Measurements from ENCODE around the gene UBASH3B.
A peak's percentile ranks its signal among the peaks of the same experiment; 100 is the strongest.

The UBASH3B gene

DNA sequence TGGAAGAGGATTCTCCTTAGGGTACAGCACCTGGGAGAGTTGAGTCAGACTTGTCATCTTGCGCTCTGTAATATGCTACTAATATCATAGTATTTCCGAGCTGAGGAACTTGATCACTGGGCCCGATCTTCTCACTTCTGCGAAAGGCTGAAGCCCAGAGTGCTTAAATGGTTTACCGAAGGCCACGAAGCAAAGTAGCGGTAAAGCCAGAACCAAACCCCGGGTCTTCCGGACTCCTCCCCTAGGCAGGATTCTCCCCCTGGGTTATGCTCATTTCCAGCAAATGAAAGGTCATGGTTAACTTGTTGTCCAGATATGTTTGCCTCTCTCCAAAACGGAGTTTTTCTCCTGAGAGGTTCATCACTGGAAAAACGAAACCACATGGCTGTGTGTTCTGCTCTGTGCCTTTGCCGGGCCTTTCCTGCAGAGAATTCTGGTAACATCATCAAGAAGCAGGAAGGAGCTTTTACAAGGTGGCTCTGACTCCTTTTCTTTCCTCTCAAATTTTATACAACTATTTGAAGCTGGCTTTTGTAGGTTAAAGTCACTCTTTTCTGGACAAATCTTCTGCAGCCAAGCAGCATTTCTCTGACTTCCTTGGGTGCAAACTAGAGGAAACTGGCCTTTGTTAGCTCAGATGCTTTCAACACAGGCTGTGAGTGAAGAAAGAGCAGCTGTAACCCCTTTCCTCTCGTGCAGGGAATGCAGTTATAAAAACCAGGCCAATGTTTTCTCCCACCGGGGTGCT, 35.5 kb downstream of the UBASH3B start:
- Histone ChIP-seq H3K9ac (ENCODE audit: low read depth in 1 of 2, low read length in 2 of 2) (peak overlapping the region in 1 of 2 donors; percentile 47), H3K9me3 (ENCODE audit: control insufficient read depth in 2 of 2, low read length in 2 of 2) (no peaks in the 10 kb centered on the region), H3K27me3 (ENCODE audit: control insufficient read depth in 2 of 2, insufficient read depth in 2 of 2, low read length in 2 of 2) (no peaks in the 10 kb centered on the region), H3K4me3 (ENCODE audit: low read length in 2 of 2) (peak overlapping the region in 1 of 2 donors; percentile 46), H3K27ac (ENCODE audit: low read depth in 2 of 2, low read length in 2 of 2) (peak overlapping the region in 1 of 2 donors; percentile 65), H3K36me3 (ENCODE audit: control insufficient read depth in 2 of 2, insufficient read depth in 2 of 2, low read length in 2 of 2) (no peaks in the 10 kb centered on the region), H3K4me1 (ENCODE audit: control insufficient read depth in 2 of 2, insufficient read depth in 2 of 2, low read length in 2 of 2) (peaks cover 0 to 3% of the 10 kb centered on the region in 2 donors)

DNA sequence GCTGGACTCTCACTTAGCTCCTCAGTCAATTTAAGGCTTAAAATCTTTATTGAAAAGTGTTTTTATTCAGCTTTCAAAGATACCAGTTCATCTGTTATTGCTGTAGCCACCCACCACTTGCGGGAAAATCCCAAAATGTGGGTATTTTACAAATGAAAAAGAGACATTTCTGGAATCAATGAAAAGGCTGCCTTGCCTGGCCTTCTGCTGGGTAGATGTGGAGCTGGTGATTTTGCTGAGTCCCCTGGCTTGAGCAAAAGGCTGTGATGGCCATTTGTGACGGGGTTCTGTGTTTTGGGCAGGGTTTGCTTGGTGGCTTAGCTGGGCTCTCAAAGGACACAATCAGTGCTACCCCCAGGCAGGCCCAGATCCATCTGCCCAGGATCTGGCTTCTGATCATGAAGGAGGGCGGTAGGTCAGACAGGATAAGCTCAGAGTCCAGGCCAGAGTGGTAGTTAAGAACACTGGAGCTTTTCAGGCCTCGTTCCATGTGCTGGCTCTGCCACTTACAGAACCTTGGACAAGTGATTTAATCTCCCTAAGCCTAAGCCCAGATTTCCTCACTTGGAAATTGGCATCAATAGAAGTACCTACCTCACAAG, 36.1 kb downstream of the UBASH3B start:
- H3K36me3 ChIP-seq (ENCODE audit: control insufficient read depth in 2 of 2, insufficient read depth in 2 of 2, low read length in 2 of 2) = no peaks in the 10 kb centered on the region
- no peaks in the 10 kb centered on the region for H3K9me3 ChIP-seq (ENCODE audit: control insufficient read depth in 2 of 2, low read length in 2 of 2)
- no peak overlapping the region for H3K4me3 ChIP-seq (ENCODE audit: low read length in 2 of 2)
- peak overlapping the region in 1 of 2 donors; percentile 34 for H3K27ac ChIP-seq (ENCODE audit: low read depth in 2 of 2, low read length in 2 of 2)
- no peak overlapping the region for H3K9ac ChIP-seq (ENCODE audit: low read depth in 1 of 2, low read length in 2 of 2)
- peaks cover 0 to 3% of the 10 kb centered on the region in 2 donors for H3K4me1 ChIP-seq (ENCODE audit: control insufficient read depth in 2 of 2, insufficient read depth in 2 of 2, low read length in 2 of 2)
- H3K27me3 ChIP-seq (ENCODE audit: control insufficient read depth in 2 of 2, insufficient read depth in 2 of 2, low read length in 2 of 2) = no peaks in the 10 kb centered on the region

DNA sequence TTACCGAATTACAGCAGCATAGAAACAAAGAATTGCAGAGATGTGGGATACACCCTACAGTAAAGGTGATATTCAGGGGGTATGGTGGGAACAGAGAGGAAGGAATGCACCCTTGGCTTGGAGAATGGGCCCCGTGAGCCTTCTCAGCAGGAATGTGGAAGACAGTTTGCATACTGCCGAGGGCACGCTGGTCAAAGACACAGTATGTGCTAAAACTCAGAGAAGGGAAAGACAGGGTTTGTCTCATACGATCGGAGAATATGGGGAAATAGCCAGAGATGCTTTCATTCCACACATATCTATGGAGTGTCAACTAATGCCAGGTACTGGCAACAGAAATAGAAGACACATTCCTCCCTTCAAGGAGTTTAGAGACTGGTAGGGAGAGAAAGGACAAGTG, 36.9 kb downstream of the UBASH3B start:
- Histone ChIP-seq H3K9me3 (ENCODE audit: control insufficient read depth in 2 of 2, low read length in 2 of 2) (no peaks in the 10 kb centered on the region), H3K4me1 (ENCODE audit: control insufficient read depth in 2 of 2, insufficient read depth in 2 of 2, low read length in 2 of 2) (peaks cover 0 to 3% of the 10 kb centered on the region in 2 donors), H3K27ac (ENCODE audit: low read depth in 2 of 2, low read length in 2 of 2) (no peak overlapping the region), H3K27me3 (ENCODE audit: control insufficient read depth in 2 of 2, insufficient read depth in 2 of 2, low read length in 2 of 2) (no peaks in the 10 kb centered on the region), H3K9ac (ENCODE audit: low read depth in 1 of 2, low read length in 2 of 2) (no peak overlapping the region), H3K36me3 (ENCODE audit: control insufficient read depth in 2 of 2, insufficient read depth in 2 of 2, low read length in 2 of 2) (no peaks in the 10 kb centered on the region), H3K4me3 (ENCODE audit: low read length in 2 of 2) (no peak overlapping the region)

DNA sequence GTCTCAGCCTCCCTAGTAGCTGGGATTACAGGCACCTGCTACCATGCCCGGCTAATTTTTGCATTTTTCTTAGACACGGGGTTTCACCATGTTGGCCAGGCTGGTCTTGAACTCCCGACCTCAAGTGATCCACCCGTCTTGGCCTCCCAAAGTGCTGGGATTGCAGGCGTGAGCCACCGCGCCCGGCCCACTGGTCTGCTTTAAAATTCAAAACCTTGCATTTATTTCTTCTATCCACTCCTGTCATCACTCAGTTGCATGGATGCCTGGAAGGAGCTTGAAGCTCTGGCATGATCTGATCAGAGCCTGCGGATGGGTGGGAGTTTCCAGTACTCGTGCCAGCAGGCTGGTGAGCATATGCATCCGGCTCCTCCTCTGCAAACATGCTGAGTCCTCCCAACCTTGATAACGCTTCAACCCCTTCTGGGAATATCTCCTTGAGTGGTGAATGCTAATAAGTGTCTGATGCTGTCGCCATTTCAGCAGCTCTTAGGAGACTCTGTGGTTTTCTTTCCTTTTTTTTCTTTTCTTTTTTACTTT, 39.6 kb downstream of the UBASH3B start:
- no peaks in the 10 kb centered on the region for H3K9me3 ChIP-seq (ENCODE audit: control insufficient read depth in 2 of 2, low read length in 2 of 2)
- H3K9ac ChIP-seq (ENCODE audit: low read depth in 1 of 2, low read length in 2 of 2) = no peak overlapping the region
- peaks cover 0 to 3% of the 10 kb centered on the region in 2 donors for H3K4me1 ChIP-seq (ENCODE audit: control insufficient read depth in 2 of 2, insufficient read depth in 2 of 2, low read length in 2 of 2)
- no peaks in the 10 kb centered on the region for H3K27me3 ChIP-seq (ENCODE audit: control insufficient read depth in 2 of 2, insufficient read depth in 2 of 2, low read length in 2 of 2)
- H3K27ac ChIP-seq (ENCODE audit: low read depth in 2 of 2, low read length in 2 of 2) = no peak overlapping the region
- no peaks in the 10 kb centered on the region for H3K36me3 ChIP-seq (ENCODE audit: control insufficient read depth in 2 of 2, insufficient read depth in 2 of 2, low read length in 2 of 2)
- no peak overlapping the region for H3K4me3 ChIP-seq (ENCODE audit: low read length in 2 of 2)

DNA sequence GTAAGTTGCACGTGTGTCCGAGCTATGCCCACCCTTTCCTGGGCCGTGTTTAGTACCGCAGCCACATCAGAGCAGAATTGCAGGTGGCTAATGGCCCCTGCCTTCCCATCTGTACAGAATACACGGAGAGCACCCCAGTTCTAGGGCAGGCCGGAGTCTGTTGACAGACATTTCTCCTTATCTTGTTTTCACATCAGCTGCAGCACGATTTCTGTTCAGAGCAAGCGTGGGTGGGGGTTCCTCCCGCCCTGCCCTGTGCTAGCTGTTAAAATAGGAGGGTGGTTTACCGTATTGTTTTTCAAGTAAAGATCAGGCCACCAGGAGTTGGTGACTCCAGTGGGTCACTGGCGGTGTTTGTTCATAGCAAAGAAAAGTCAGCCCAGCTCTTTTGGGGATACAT, 41.1 kb downstream of the UBASH3B start:
- Histone ChIP-seq H3K4me1 (ENCODE audit: control insufficient read depth in 2 of 2, insufficient read depth in 2 of 2, low read length in 2 of 2) (no peaks in the 10 kb centered on the region), H3K9me3 (ENCODE audit: control insufficient read depth in 2 of 2, low read length in 2 of 2) (no peaks in the 10 kb centered on the region), H3K27me3 (ENCODE audit: control insufficient read depth in 2 of 2, insufficient read depth in 2 of 2, low read length in 2 of 2) (no peaks in the 10 kb centered on the region), H3K4me3 (ENCODE audit: low read length in 2 of 2) (no peak overlapping the region), H3K27ac (ENCODE audit: low read depth in 2 of 2, low read length in 2 of 2) (peak overlapping the region in 1 of 2 donors; percentile 3), H3K36me3 (ENCODE audit: control insufficient read depth in 2 of 2, insufficient read depth in 2 of 2, low read length in 2 of 2) (no peaks in the 10 kb centered on the region), H3K9ac (ENCODE audit: low read depth in 1 of 2, low read length in 2 of 2) (no peak overlapping the region)

DNA sequence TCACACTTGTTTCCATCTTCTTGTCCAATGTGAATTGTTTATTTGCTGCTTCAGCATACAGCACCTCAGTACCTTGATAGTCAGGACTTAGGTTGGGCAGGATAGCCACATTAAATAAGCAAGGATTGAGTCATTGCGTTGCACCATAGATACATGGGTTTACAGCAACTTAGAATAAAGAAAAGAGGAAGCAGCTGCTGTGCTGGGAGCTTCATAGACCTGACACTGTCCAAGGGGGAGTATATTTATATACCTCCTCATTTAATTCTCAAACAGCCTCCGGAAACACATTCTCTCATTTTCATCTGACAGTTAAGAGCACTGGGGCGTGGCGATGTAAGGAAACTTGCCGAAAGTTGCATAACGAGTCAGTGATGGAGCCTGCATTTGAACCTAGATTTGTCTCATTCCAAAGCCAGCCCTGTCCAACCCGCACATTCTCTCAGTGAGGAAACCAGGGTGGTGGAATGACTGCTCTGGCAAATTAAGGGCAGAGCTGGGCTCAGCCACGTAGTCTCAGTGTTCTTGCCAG, 42.2 kb downstream of the UBASH3B start:
- H3K27me3 ChIP-seq (ENCODE audit: control insufficient read depth in 2 of 2, insufficient read depth in 2 of 2, low read length in 2 of 2) = no peaks in the 10 kb centered on the region
- H3K27ac ChIP-seq (ENCODE audit: low read depth in 2 of 2, low read length in 2 of 2) = peak overlapping the region in 1 of 2 donors; percentile 20
- no peaks in the 10 kb centered on the region for H3K9me3 ChIP-seq (ENCODE audit: control insufficient read depth in 2 of 2, low read length in 2 of 2)
- H3K4me1 ChIP-seq (ENCODE audit: control insufficient read depth in 2 of 2, insufficient read depth in 2 of 2, low read length in 2 of 2) = no peaks in the 10 kb centered on the region
- no peak overlapping the region for H3K9ac ChIP-seq (ENCODE audit: low read depth in 1 of 2, low read length in 2 of 2)
- H3K4me3 ChIP-seq (ENCODE audit: low read length in 2 of 2) = peak overlapping the region in 1 of 2 donors; percentile 9
- H3K36me3 ChIP-seq (ENCODE audit: control insufficient read depth in 2 of 2, insufficient read depth in 2 of 2, low read length in 2 of 2) = no peaks in the 10 kb centered on the region

DNA sequence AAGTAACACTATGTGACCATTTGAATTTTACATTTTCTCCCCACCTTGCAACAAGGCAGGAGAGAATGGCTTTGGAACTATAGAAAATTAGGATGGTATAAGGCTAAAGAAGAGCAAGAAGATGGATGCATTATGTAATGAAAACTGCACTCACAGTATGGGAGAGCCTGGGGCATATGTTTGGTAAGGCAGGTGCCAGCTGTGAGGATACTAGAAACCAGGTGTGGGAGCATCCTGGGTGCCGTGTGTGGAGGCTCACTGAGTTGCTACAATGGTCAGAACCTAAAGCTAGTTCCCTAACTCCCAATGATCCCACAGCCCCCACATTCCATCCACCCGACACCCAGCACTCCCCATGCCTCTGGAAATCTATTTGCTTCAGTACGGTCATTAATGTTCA, 42.9 kb downstream of the UBASH3B start:
- H3K4me1 ChIP-seq (ENCODE audit: control insufficient read depth in 2 of 2, insufficient read depth in 2 of 2, low read length in 2 of 2) = no peaks in the 10 kb centered on the region
- H3K4me3 ChIP-seq (ENCODE audit: low read length in 2 of 2) = no peak overlapping the region
- H3K36me3 ChIP-seq (ENCODE audit: control insufficient read depth in 2 of 2, insufficient read depth in 2 of 2, low read length in 2 of 2) = no peaks in the 10 kb centered on the region
- H3K9me3 ChIP-seq (ENCODE audit: control insufficient read depth in 2 of 2, low read length in 2 of 2) = no peaks in the 10 kb centered on the region
- no peak overlapping the region for H3K9ac ChIP-seq (ENCODE audit: low read depth in 1 of 2, low read length in 2 of 2)
- peak overlapping the region in 1 of 2 donors; percentile 20 for H3K27ac ChIP-seq (ENCODE audit: low read depth in 2 of 2, low read length in 2 of 2)
- no peaks in the 10 kb centered on the region for H3K27me3 ChIP-seq (ENCODE audit: control insufficient read depth in 2 of 2, insufficient read depth in 2 of 2, low read length in 2 of 2)

DNA sequence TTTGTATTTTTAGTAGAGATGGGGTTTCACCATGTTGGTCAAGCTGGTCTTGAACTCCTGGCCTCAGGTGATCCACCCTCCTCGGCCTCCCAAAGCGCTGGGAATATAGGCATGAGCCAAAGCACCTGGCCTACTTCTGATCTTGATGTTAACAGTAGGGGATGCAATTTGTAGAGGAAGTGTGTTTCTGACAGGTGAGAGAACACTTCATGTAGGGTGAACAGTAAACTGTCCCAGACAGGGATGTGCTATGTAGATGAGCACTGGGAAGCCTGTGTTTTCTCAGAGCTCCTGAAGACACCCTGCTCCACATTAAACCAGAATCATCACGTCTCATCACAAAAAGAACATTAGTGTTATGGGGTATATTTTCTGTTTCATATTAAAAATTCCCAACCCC, 45.1 kb downstream of the UBASH3B start:
- Histone ChIP-seq H3K9ac (ENCODE audit: low read depth in 1 of 2, low read length in 2 of 2) (no peak overlapping the region), H3K9me3 (ENCODE audit: control insufficient read depth in 2 of 2, low read length in 2 of 2) (no peaks in the 10 kb centered on the region), H3K4me3 (ENCODE audit: low read length in 2 of 2) (no peak overlapping the region), H3K4me1 (ENCODE audit: control insufficient read depth in 2 of 2, insufficient read depth in 2 of 2, low read length in 2 of 2) (no peaks in the 10 kb centered on the region), H3K27me3 (ENCODE audit: control insufficient read depth in 2 of 2, insufficient read depth in 2 of 2, low read length in 2 of 2) (no peaks in the 10 kb centered on the region), H3K27ac (ENCODE audit: low read depth in 2 of 2, low read length in 2 of 2) (no peak overlapping the region), H3K36me3 (ENCODE audit: control insufficient read depth in 2 of 2, insufficient read depth in 2 of 2, low read length in 2 of 2) (no peaks in the 10 kb centered on the region)

DNA sequence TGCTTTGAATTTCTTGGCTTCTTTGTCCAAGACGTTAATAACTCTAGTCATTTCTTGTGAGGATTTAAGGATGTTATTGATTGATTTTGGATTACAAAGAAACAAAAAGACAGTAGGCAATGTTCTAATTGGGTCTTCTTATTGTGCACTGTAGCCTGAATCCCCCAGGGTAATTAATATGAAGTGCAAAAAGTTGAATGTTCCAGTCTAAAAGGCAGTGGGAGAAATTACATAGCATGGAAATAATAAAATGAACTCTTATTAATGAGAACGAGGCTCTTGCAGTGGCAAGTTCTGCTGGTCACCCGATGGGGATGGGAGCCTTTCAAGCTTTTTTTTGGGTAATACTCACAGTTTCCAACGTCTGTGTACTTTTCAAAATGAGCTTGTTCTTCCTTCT, 45.6 kb downstream of the UBASH3B start:
- no peak overlapping the region for H3K27ac ChIP-seq (ENCODE audit: low read depth in 2 of 2, low read length in 2 of 2)
- no peaks in the 10 kb centered on the region for H3K9me3 ChIP-seq (ENCODE audit: control insufficient read depth in 2 of 2, low read length in 2 of 2)
- H3K9ac ChIP-seq (ENCODE audit: low read depth in 1 of 2, low read length in 2 of 2) = no peak overlapping the region
- H3K36me3 ChIP-seq (ENCODE audit: control insufficient read depth in 2 of 2, insufficient read depth in 2 of 2, low read length in 2 of 2) = no peaks in the 10 kb centered on the region
- H3K4me3 ChIP-seq (ENCODE audit: low read length in 2 of 2) = no peak overlapping the region
- H3K27me3 ChIP-seq (ENCODE audit: control insufficient read depth in 2 of 2, insufficient read depth in 2 of 2, low read length in 2 of 2) = no peaks in the 10 kb centered on the region
- H3K4me1 ChIP-seq (ENCODE audit: control insufficient read depth in 2 of 2, insufficient read depth in 2 of 2, low read length in 2 of 2) = no peaks in the 10 kb centered on the region

DNA sequence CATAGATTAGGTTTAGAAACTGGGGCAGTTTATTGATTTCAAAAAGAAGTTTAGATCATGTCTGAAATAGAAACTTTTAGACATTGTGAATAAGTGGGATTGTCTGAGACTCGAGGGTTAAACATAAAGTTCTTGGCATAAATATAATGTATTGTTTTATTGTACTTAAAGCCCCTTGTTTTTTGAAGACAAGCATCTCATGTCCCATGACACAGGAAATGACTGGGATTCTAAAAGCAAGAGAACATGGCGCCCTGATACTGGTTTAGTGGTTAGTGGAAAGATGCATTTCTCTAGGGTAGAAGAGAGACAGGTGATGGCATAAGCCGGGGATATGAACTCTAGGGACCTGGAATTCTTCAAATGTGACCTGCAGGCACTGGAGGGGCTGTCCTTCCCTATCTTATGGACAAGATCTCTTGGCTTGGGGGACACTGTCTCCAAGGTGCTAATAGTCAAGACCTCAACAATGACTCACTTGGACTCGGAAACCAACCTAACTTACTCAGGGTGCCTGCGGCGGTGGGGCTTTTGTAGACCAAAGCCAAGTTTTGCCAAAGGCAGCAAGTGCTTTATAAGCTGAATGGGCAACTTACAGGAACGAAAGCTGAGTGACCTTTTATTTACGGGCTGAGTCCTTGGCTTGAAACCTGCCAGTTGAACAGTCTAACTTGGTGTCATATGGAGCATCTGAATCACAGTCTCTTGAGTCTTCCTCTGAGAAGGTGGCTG, 48.2 kb downstream of the UBASH3B start:
- H3K9ac ChIP-seq (ENCODE audit: low read depth in 1 of 2, low read length in 2 of 2) = no peak overlapping the region
- H3K27ac ChIP-seq (ENCODE audit: low read depth in 2 of 2, low read length in 2 of 2) = no peak overlapping the region
- no peak overlapping the region for H3K4me3 ChIP-seq (ENCODE audit: low read length in 2 of 2)
- H3K4me1 ChIP-seq (ENCODE audit: control insufficient read depth in 2 of 2, insufficient read depth in 2 of 2, low read length in 2 of 2) = no peaks in the 10 kb centered on the region
- no peaks in the 10 kb centered on the region for H3K36me3 ChIP-seq (ENCODE audit: control insufficient read depth in 2 of 2, insufficient read depth in 2 of 2, low read length in 2 of 2)
- no peaks in the 10 kb centered on the region for H3K27me3 ChIP-seq (ENCODE audit: control insufficient read depth in 2 of 2, insufficient read depth in 2 of 2, low read length in 2 of 2)
- no peaks in the 10 kb centered on the region for H3K9me3 ChIP-seq (ENCODE audit: control insufficient read depth in 2 of 2, low read length in 2 of 2)

Measured in mucosa of rectum (tissue), 2 donors.